Thymus (tissue), 11 donors: ENCODE measurements around the gene DHODH. TPM values are rescaled to one million over a fixed set of nuclear protein-coding genes. Genes with fewer than 3 reads are reported as not detected.
A peak's percentile ranks its signal among the peaks of the same experiment; 100 is the strongest.
"Not testable (repeated sequence)": the region's sequence is repeated elsewhere in the genome, so short reads cannot be mapped to it uniquely, and the experiment has no call there.

Experiments used
- DNase-seq, 9 donors: peaks; one replicate each; pipeline ENCODE4 v3.0.0-alpha.2; 2013; ENCODE audit warnings: low spot score in 9 of 9, low read depth in 6 of 9, missing footprints in 1 of 9
- H3K27ac ChIP-seq, 2 donors: one replicate each; pipeline ENCODE4 v1.5.1; 2013; ENCODE audit warnings: control low read depth in 1 of 2, low read depth in 1 of 2, low read length in 1 of 2, mild to moderate bottlenecking in 1 of 2, moderate library complexity in 1 of 2
- H3K27me3 ChIP-seq, 2 donors: one replicate each; pipeline ENCODE4 v1.5.1; 2013; ENCODE audit warnings: low read length in 1 of 2; ENCODE audit not compliant: control insufficient read depth in 2 of 2, insufficient read depth in 1 of 2
- H3K36me3 ChIP-seq, 2 donors: one replicate each; pipeline ENCODE4 v1.5.1; 2013; ENCODE audit warnings: low read length in 1 of 2, mild to moderate bottlenecking in 1 of 2, moderate library complexity in 1 of 2; ENCODE audit not compliant: control insufficient read depth in 2 of 2, insufficient read depth in 2 of 2
- H3K4me1 ChIP-seq, 2 donors: one replicate each; pipeline ENCODE4 v1.5.1; 2013; ENCODE audit warnings: low read length in 2 of 2; ENCODE audit not compliant: control insufficient read depth in 2 of 2, insufficient read depth in 2 of 2
- H3K4me3 ChIP-seq, 2 donors: one replicate each; pipeline ENCODE4 v1.5.1; 2013; ENCODE audit warnings: low read length in 2 of 2, control low read depth in 1 of 2, mild to moderate bottlenecking in 1 of 2
- H3K9me3 ChIP-seq, 2 donors: one replicate each; pipeline ENCODE4 v1.5.1; 2013; ENCODE audit warnings: low read length in 1 of 2, mild to moderate bottlenecking in 1 of 2; ENCODE audit not compliant: control insufficient read depth in 2 of 2, insufficient read depth in 1 of 2
- WGBS: extraction: QIAGEN DNeasy Blood & Tissue Kit; methylation state at CpG from one replicate; pipeline ENCODE4 v1.1.7; 2013; 5-methylcytosine and 5-hydroxymethylcytosine counted together
- polyA plus RNA-seq: library from polyadenylated mRNA; stranded (reverse); fragments of 200-250 nt; gene quantifications from one replicate; pipeline ENCODE4 v1.2.3, GENCODE V29; 2013
- total RNA-seq: library from RNA; stranded (reverse); fragments of 120-200 nt; gene quantifications from one replicate; pipeline ENCODE4 v1.2.4, GENCODE V29; 2013
- donor health status: healthy.

The DHODH gene
- total and polyA plus RNA-seq, 2 donors: 5.4 to 6.3 TPM

DNA sequence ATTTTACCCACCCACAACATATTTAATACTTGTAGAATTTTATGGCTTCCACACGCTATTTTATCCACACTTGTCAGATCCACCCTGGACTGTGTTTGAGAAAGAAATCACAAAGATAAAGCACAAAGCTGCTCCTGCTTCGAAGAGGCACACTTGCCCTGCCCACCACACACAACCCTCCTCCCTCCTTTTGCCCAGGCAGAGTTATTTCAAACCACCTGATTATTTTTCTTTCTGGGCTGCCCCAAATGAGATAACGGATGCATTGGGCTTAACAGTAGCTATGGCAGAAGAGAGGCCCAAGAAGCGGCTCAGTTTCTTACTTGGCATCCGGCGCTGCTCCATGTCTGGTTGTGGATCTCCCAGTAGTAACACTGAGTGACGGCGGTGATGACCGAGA lies 35.5 kb upstream of the DHODH start:
- Histone ChIP-seq H3K36me3 (no peaks in the 10 kb centered on the region), H3K27me3 (no peaks in the 10 kb centered on the region), H3K27ac (no peak overlapping the region), H3K4me3 (no peak overlapping the region), H3K4me1 (no peaks in the 10 kb centered on the region), H3K9me3 (no peaks in the 10 kb centered on the region)
- no peak for DNase-seq
- WGBS: 95% methylated on average over 9 of the region's 9 CpGs

DNA sequence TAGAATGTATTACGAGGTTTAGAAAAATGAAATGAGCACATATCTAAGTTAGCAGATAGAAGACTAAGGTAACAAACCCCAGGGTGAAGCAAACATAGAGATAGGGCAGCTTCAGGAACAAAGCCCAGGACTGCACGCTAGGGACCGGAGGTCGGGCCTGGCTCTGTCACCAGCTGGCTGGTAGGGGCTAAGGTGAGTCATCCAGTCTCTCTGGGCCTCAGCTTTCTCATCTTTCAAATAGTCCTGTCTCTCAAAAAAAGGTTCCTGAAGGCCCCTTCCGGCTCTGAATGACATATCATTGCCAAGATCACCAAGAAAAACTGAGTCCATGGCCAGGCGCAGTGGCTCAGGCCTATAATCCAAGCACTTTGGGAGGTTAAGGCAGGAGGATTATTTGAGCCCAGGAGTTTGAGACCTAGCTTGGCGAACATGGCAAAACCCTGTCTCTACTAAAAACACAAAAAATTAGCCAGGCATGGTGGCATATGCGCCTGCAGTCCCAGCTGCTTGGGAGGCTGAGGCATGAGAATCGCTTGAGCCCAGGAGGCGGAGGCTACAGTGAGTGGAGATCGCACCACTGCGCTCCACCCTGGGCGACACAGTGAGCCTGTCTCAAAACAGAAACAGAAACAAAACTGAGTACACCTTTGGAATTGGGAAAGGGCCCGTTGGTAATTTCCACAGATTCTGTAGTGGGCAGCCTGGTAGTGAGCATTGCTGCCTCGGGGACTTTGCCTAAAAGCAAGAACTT lies 34.3 kb upstream of the DHODH start:
- Histone ChIP-seq H3K27ac (no peak overlapping the region), H3K36me3 (no peaks in the 10 kb centered on the region), H3K9me3 (no peaks in the 10 kb centered on the region), H3K27me3 (no peaks in the 10 kb centered on the region), H3K4me1 (no peaks in the 10 kb centered on the region), H3K4me3 (no peak overlapping the region)
- no peak for DNase-seq
- 97% methylated on average over 15 of the region's 15 CpGs for WGBS

GRCh38 chr16:71985262-71985974 lies 23.1 kb upstream of the DHODH start:
- Histone ChIP-seq H3K27me3 (no peaks in the 10 kb centered on the region), H3K9me3 (no peaks in the 10 kb centered on the region), H3K36me3 (no peaks in the 10 kb centered on the region), H3K4me1 (no peaks in the 10 kb centered on the region), H3K4me3 (no peak overlapping the region), H3K27ac (no peak overlapping the region)
- 92% methylated on average over 9 of the region's 9 CpGs for WGBS
- no peak for DNase-seq

DNA sequence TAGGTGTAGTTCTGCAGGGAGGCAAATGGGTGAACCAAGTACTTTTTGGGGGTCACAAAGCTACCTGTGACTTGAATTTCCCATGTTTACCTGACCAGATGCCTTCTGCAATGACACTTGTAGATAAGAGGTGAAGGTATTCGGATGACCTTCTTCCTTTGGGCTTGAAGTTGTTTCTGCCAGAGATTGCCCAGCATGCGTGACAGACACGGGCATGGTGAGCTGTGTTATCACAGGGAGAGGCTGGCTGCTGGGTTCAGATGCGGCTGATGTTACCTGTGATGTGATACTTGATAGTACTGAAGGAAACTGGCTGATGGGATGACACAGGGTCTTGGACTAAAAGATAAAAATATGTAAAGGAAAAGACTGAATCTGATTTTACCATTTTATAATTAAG lies 22.4 kb upstream of the DHODH start:
- no peak for DNase-seq
- Histone ChIP-seq H3K9me3 (no peaks in the 10 kb centered on the region), H3K27ac (no peak overlapping the region), H3K4me1 (no peaks in the 10 kb centered on the region), H3K4me3 (no peak overlapping the region), H3K36me3 (no peaks in the 10 kb centered on the region), H3K27me3 (no peaks in the 10 kb centered on the region)
- 71% methylated on average over 4 of the region's 4 CpGs for WGBS

GRCh38 chr16:71995038-71995437 lies 13.5 kb upstream of the DHODH start:
- H3K4me1 ChIP-seq: no peaks in the 10 kb centered on the region

DNA sequence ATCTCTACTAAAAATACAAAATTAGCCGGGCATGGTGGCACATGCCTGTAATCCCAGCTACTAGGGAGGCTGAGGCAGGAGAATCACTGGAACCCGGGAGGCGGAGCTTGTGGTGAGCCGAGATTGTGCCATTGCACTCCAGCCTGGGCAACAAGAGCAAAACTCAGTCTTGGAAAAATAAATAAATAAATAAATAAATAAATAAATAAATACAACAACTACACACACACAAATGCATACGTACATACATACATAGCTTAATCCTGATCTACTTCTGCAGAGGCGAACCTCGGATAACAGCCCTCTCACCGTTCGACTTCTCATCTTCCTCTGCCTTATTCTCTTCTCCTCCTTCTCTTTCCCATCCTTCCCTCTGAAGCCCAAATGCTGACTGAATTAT lies 11.0 kb upstream of the DHODH start:
- not testable (repeated sequence) for H3K36me3 ChIP-seq, DNase-seq, H3K27ac ChIP-seq, H3K4me3 ChIP-seq, H3K27me3 ChIP-seq, H3K9me3 ChIP-seq, H3K4me1 ChIP-seq
- WGBS: 97% methylated on average over 9 of the region's 9 CpGs

More at GRCh38 chr16:71995038-71995437, 13.5 kb upstream of the DHODH start:
- DNase-seq: no peak
- Histone ChIP-seq H3K27me3 (no peaks in the 10 kb centered on the region), H3K9me3 (no peaks in the 10 kb centered on the region), H3K4me3 (no peak overlapping the region), H3K36me3 (no peaks in the 10 kb centered on the region), H3K27ac (no peak overlapping the region)
- WGBS: 77% methylated on average over 5 of the region's 5 CpGs

GRCh38 chr16:72001180-72001874 lies 7.2 kb upstream of the DHODH start:
- 92% methylated on average over 7 of the region's 7 CpGs for WGBS
- Histone ChIP-seq H3K4me1 (no peaks in the 10 kb centered on the region), H3K27me3 (no peaks in the 10 kb centered on the region), H3K9me3 (no peaks in the 10 kb centered on the region), H3K4me3 (no peak overlapping the region), H3K36me3 (no peaks in the 10 kb centered on the region), H3K27ac (no peak overlapping the region)
- no peak for DNase-seq

- H3K4me1 ChIP-seq: no peaks in the 10 kb centered on the region
- no peak overlapping the region for H3K27ac ChIP-seq
- no peak for DNase-seq
- no peak overlapping the region for H3K4me3 ChIP-seq
- H3K27me3 ChIP-seq: no peaks in the 10 kb centered on the region
- 93% methylated on average over 1 of the region's 1 CpG for WGBS
- no peaks in the 10 kb centered on the region for H3K9me3 ChIP-seq
- no peaks in the 10 kb centered on the region for H3K36me3 ChIP-seq
Measured at GRCh38 chr16:72002619-72003018, 5.9 kb upstream of the DHODH start.

DNA sequence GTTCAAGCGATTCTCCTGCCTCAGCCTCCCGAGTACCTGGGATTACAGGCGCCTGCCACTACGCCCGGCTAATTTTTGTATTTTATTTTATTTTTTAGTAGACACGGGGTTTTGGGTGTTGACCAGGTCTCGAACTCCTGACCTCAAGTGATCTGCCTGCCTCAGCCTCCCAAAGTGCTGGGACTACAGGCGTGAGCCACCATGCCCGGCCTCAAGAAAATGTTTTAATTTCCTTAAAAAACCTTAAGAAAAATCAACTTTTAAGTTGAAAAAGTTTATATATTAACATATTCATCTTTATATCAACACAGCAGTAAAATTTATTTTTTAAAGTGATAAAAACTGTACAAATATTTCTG lies 500 bp upstream of the DHODH start:
- not testable (repeated sequence) for H3K36me3 ChIP-seq, H3K27ac ChIP-seq, H3K4me1 ChIP-seq, H3K27me3 ChIP-seq, H3K9me3 ChIP-seq, DNase-seq
- whole genome bisulfite sequencing: 84% methylated on average over 9 of the region's 9 CpGs
- peak overlapping the region; percentile 16 to 83 for H3K4me3 ChIP-seq
